Vagina (tissue), 2 donors: ENCODE data around the gene NR3C2.

Experiments
- POLR2A ChIP-seq, 2 donors: fragments of 450-650 bp; IDR thresholded peaks; one replicate each; pipeline ENCODE4 v1.6.1; 2017; ENCODE audit warnings: antibody characterized with exemption in 2 of 2, mild to moderate bottlenecking in 2 of 2, moderate library complexity in 2 of 2
- POLR2AphosphoS5 ChIP-seq, 2 donors: sonication (generic); formaldehyde crosslinking; IDR thresholded peaks; one replicate each; pipeline ENCODE4 v1.9.0; 2017; ENCODE audit warnings: antibody characterized with exemption in 2 of 2, mild to moderate bottlenecking in 2 of 2, low read depth in 1 of 2; ENCODE audit not compliant: insufficient read depth in 1 of 2
- TF ChIP-seq, protein P1 (sequence below), 3 experiments: fragments of 450-650 bp in 2 of 3; fragments of 200-600 bp in 1 of 3; sonication (generic) in 1 of 3; IDR thresholded peaks; one replicate each; pipeline ENCODE4 v1.5.1; 2017 to 2019; ENCODE audit warnings: antibody characterized with exemption in 3 of 3, mild to moderate bottlenecking in 2 of 3, moderate library complexity in 2 of 3

DNA sequence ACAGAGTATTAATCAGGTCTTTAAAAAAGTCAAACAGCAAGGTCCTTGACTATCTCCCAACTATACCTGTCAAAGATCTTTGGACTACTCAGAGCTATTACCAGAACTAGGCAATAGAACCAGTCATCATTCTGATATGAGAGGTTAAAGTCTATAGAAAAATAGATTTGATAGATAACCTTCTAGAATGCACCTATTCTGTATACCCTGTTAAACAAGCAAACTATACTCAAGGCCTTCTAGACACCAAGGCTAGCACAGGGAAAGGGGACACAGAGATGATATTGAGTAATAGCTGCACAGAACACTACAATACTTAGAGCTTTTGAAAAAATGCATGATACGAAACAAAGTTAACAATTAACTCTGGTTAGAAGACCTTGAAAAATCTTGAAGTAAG is 149.5 kb downstream of the NR3C2 start:
- TF ChIP-seq, protein P1, sequence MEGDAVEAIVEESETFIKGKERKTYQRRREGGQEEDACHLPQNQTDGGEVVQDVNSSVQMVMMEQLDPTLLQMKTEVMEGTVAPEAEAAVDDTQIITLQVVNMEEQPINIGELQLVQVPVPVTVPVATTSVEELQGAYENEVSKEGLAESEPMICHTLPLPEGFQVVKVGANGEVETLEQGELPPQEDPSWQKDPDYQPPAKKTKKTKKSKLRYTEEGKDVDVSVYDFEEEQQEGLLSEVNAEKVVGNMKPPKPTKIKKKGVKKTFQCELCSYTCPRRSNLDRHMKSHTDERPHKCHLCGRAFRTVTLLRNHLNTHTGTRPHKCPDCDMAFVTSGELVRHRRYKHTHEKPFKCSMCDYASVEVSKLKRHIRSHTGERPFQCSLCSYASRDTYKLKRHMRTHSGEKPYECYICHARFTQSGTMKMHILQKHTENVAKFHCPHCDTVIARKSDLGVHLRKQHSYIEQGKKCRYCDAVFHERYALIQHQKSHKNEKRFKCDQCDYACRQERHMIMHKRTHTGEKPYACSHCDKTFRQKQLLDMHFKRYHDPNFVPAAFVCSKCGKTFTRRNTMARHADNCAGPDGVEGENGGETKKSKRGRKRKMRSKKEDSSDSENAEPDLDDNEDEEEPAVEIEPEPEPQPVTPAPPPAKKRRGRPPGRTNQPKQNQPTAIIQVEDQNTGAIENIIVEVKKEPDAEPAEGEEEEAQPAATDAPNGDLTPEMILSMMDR (IDR thresholded peaks at IDR 0.05), result no peak
- TF ChIP-seq POLR2A (IDR thresholded peaks at IDR 0.05), result no peak
- TF ChIP-seq POLR2AphosphoS5 (IDR thresholded peaks at IDR 0.05; ENCODE audit: insufficient read depth in 1 of 2, low read depth in 1 of 2), result no peak
